Measurements from ENCODE around the gene NUDT22.
A peak's percentile ranks its signal among the peaks of the same experiment; 100 is the strongest.

NUDT22 gene

GRCh38 chr11:64269540-64270220 lies 43.6 kb downstream of the NUDT22 start:
- Mint-ChIP-seq H3K9me3 (no peaks in the 10 kb centered on the region), H3K4me3 (peak overlapping the region; percentile 97), H3K27ac (peak overlapping the region; percentile 100), H3K36me3 (ENCODE audit: low read depth) (no peaks in the 10 kb centered on the region), H3K27me3 (ENCODE audit: low read depth, poor library complexity) (no peaks in the 10 kb centered on the region), H3K4me1 (peaks cover 34% of the 10 kb centered on the region)
- TF ChIP-seq, protein P1, sequence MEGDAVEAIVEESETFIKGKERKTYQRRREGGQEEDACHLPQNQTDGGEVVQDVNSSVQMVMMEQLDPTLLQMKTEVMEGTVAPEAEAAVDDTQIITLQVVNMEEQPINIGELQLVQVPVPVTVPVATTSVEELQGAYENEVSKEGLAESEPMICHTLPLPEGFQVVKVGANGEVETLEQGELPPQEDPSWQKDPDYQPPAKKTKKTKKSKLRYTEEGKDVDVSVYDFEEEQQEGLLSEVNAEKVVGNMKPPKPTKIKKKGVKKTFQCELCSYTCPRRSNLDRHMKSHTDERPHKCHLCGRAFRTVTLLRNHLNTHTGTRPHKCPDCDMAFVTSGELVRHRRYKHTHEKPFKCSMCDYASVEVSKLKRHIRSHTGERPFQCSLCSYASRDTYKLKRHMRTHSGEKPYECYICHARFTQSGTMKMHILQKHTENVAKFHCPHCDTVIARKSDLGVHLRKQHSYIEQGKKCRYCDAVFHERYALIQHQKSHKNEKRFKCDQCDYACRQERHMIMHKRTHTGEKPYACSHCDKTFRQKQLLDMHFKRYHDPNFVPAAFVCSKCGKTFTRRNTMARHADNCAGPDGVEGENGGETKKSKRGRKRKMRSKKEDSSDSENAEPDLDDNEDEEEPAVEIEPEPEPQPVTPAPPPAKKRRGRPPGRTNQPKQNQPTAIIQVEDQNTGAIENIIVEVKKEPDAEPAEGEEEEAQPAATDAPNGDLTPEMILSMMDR (IDR thresholded peaks at IDR 0.05): no peak
- peak; percentile 97 for DNase-seq

GRCh38 chr11:64275031-64275800 lies 49.1 kb downstream of the NUDT22 start:
- no peak overlapping the region for H3K4me3 Mint-ChIP-seq
- H3K27me3 Mint-ChIP-seq (ENCODE audit: low read depth, poor library complexity): no peaks in the 10 kb centered on the region
- DNase-seq: no peak
- peaks cover 16% of the 10 kb centered on the region for H3K4me1 Mint-ChIP-seq
- TF ChIP-seq, protein P1 (IDR thresholded peaks at IDR 0.05): no peak
- H3K9me3 Mint-ChIP-seq: no peaks in the 10 kb centered on the region
- H3K27ac Mint-ChIP-seq: peak overlapping the region; percentile 22
- no peaks in the 10 kb centered on the region for H3K36me3 Mint-ChIP-seq (ENCODE audit: low read depth)

DNA sequence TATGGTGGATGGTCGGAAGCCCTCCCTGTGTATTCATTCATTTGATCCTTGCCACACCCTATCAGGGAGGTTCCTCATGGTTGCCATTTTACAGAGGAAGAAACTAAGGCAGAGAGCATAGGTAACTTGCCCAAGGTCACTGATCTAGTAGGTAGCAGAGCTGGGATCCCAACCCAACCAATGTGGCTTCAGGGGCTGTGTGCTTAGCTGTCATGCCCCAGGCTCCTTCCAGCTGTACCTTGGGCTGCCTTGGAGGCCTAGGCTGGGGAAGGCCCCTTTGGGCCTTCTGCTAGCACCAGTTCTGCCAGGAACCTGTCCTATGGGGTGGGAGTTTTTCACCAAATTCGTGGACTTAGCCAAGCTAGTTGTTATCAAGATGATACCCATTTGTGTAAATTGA lies 49.8 kb downstream of the NUDT22 start:
- Mint-ChIP-seq H3K9me3 (no peaks in the 10 kb centered on the region), H3K27ac (no peak overlapping the region), H3K4me1 (peaks cover 14% of the 10 kb centered on the region), H3K27me3 (ENCODE audit: low read depth, poor library complexity) (no peaks in the 10 kb centered on the region), H3K4me3 (no peak overlapping the region), H3K36me3 (ENCODE audit: low read depth) (no peaks in the 10 kb centered on the region)
- no peak for DNase-seq
- TF ChIP-seq, protein P1 (IDR thresholded peaks at IDR 0.05): no peak

DNA sequence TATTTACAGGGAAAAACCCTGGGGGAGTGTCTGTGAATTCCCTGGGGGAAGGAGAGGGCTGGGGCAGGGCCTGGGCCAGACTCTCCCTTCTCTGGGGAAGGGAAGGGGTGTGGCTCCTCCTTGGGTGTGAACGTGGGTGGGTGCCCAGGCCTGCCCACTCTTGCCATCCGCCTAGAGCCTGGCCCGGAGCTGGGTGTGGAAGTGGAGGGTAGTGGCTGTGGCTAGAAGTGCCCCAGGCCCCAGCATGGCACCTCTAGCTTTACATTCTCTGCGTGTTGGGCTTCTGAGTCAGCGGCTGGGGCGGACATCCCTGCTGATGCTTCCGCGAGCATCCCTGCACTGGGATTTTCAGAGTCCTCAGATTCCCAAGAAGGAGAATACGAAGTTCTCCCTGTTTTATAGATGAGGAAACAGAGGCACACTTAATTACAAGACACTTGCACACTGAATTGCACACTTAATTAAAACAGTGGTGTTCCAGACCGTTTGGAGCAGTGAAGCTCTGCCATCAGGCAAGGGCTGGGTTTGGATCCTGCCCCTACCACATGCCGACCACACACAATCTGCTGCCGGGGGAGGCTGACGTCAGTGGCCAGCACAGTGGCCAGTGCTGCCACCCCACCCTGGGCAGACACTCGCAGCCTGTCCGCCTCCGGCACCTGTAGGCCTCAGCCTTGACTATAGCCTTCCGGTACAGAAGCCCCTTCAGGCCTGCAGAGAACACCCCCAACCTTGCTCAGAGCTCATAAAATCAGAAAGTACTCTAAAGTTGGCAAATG lies 50.8 kb downstream of the NUDT22 start:
- TF ChIP-seq, protein P1 (IDR thresholded peaks at IDR 0.05): no peak
- peaks cover 12% of the 10 kb centered on the region for H3K4me1 Mint-ChIP-seq
- H3K4me3 Mint-ChIP-seq: no peak overlapping the region
- no peaks in the 10 kb centered on the region for H3K27me3 Mint-ChIP-seq (ENCODE audit: low read depth, poor library complexity)
- DNase-seq: no peak
- H3K27ac Mint-ChIP-seq: no peak overlapping the region
- no peaks in the 10 kb centered on the region for H3K9me3 Mint-ChIP-seq
- H3K36me3 Mint-ChIP-seq (ENCODE audit: low read depth): peaks cover 10% of the 10 kb centered on the region

GRCh38 chr11:64278576-64279190 lies 52.6 kb downstream of the NUDT22 start:
- TF ChIP-seq, protein P1 (IDR thresholded peaks at IDR 0.05): no peak
- H3K27me3 Mint-ChIP-seq (ENCODE audit: low read depth, poor library complexity): no peaks in the 10 kb centered on the region
- H3K36me3 Mint-ChIP-seq (ENCODE audit: low read depth): peaks cover 14% of the 10 kb centered on the region
- peaks cover 8% of the 10 kb centered on the region for H3K4me1 Mint-ChIP-seq
- H3K9me3 Mint-ChIP-seq: no peaks in the 10 kb centered on the region
- H3K27ac Mint-ChIP-seq: peak overlapping the region; percentile 19
- DNase-seq: no peak
- no peak overlapping the region for H3K4me3 Mint-ChIP-seq

Data from nephron progenitor cell (in vitro differentiated cells).